Loucy (cell line): Measurements from ENCODE around the gene FMN1.

Source experiments
- CTCF ChIP-seq: fragments of 200-600 bp; sonication (generic); conservative IDR thresholded peaks from 2 replicates; pipeline ENCODE4 v1.5.1; 2014; ENCODE audit warnings: mild to moderate bottlenecking, antibody characterized with exemption, low read length
- EZH2phosphoT487 ChIP-seq: fragments of 200-600 bp; IDR thresholded peaks from 2 replicates; pipeline ENCODE4 v1.6.1; 2018; ENCODE audit warnings: antibody characterized with exemption, mild to moderate bottlenecking, moderate library complexity, borderline replicate concordance

GRCh38 chr15:33138000-33138399, 56.5 kb downstream of the FMN1 start:
- TF ChIP-seq CTCF = no peak
- no peak for TF ChIP-seq EZH2phosphoT487
